Activated CD4-positive, alpha-beta memory T cell treated with anti-CD3 and anti-CD28 coated beads, Interleukin-2, amount 10 ng/mL, durations not matched to agents 7 days and 5 days (primary cell): ENCODE measurements around the gene SNRNP48. TPM values are rescaled to one million over a fixed set of nuclear protein-coding genes. Genes with fewer than 3 reads are reported as not detected.

Experiments
- CTCF ChIA-PET: fragments of 350-600 bp; sonication (Branson Sonifier 250); formaldehyde crosslinking; loops from one replicate; lab custom pipeline; 2021; ENCODE audit warnings: antibody characterized with exemption, inconsistent platforms; lab: Charles Lee
- POLR2A ChIA-PET: fragments of 350-600 bp; sonication (Branson Sonifier 250); formaldehyde crosslinking; loops from one replicate; lab custom pipeline; 2021; ENCODE audit warnings: antibody characterized with exemption; lab: Charles Lee
- DNase-seq: peaks from one replicate; pipeline ENCODE4 v3.0.0-alpha.2; 2020
- H3K27ac Mint-ChIP-seq: one replicate; pipeline ENCODE4 v1.8.0; 2021; ENCODE audit warnings: mild to moderate bottlenecking, mixed read lengths
- H3K27me3 Mint-ChIP-seq: one replicate; pipeline ENCODE4 v1.8.0; 2021; ENCODE audit warnings: mixed read lengths
- H3K36me3 Mint-ChIP-seq: one replicate; pipeline ENCODE4 v1.8.0; 2021; ENCODE audit warnings: low read depth, mixed read lengths
- H3K4me1 Mint-ChIP-seq: one replicate; pipeline ENCODE4 v1.8.0; 2021; ENCODE audit warnings: mixed read lengths
- H3K4me3 Mint-ChIP-seq: one replicate; pipeline ENCODE4 v1.8.0; 2021; ENCODE audit warnings: mild to moderate bottlenecking, mixed read lengths
- H3K9me3 Mint-ChIP-seq: one replicate; pipeline ENCODE4 v1.8.0; 2021; ENCODE audit warnings: mixed read lengths
- total RNA-seq, 2 experiments: library from RNA; stranded (reverse); gene quantifications; one replicate each; pipeline ENCODE4 v1.2.3, GENCODE V29; 2021

Gene SNRNP48
- total RNA-seq, 2 experiments from 2014 or later = 16.5 TPM

DNA sequence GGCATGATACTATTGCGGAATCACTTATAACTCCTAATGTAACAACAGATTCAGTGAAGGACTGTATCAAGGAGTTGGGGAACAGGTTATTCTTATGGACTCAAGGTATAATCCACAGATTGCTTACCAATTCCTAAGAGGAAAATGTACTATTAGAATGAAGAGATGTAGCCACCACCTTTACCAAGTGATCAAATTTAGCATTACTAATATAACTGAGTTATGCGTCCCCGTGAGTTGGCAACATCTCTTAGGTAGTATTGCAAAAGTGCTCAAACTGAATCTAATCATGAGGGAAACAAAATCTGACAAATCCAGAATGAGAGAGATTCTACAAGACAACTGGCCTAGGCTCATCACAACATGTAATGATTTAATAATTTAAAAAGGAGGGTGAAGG, 777 bp upstream of the SNRNP48 start:
- POLR2A ChIA-PET = interaction anchor here (0.7 to 1.1 kb wide), 3 partner anchors 11 to 200 kb away, joined by 3 to 6 read pairs (median 3); partner anchors contain the start of genes CAGE1 and RIOK1

GRCh38 chr6:7590918-7591302, 912 bp downstream of the SNRNP48 start:
- Mint-ChIP-seq H3K27ac (peak overlapping the region; percentile 47), H3K4me3 (peak overlapping the region; percentile 99), H3K4me1 (peaks cover 35% of the 10 kb centered on the region), H3K9me3 (no peaks in the 10 kb centered on the region), H3K27me3 (no peaks in the 10 kb centered on the region), H3K36me3 (peaks cover 30% of the 10 kb centered on the region)
- DNase-seq = no peak
- POLR2A ChIA-PET = interaction anchor here (1.7 kb wide), 1 partner anchor 277 kb away, joined by 3 read pairs; the partner anchor contains the start of gene SSR1
- CTCF ChIA-PET = interaction anchor here (2.9 kb wide), 1 partner anchor 316 kb away, joined by 12 read pairs; no protein-coding TSS in a partner anchor

More for the DNA sequence above, 777 bp upstream of the SNRNP48 start:
- Mint-ChIP-seq H3K27ac (no peak overlapping the region), H3K36me3 (peaks cover 22% of the 10 kb centered on the region), H3K4me1 (peaks cover 35% of the 10 kb centered on the region), H3K9me3 (no peaks in the 10 kb centered on the region), H3K4me3 (peak overlapping the region; percentile 99), H3K27me3 (no peaks in the 10 kb centered on the region)
- CTCF ChIA-PET = interaction anchor here (1.0 to 2.9 kb wide), 2 partner anchors 199 to 314 kb away, joined by 5 to 12 read pairs; partner anchors contain the start of genes CAGE1 and RIOK1
- no peak for DNase-seq

- Mint-ChIP-seq H3K9me3 (no peaks in the 10 kb centered on the region), H3K4me1 (peaks cover 35% of the 10 kb centered on the region), H3K27me3 (no peaks in the 10 kb centered on the region), H3K4me3 (peak overlapping the region; percentile 36), H3K27ac (no peak overlapping the region), H3K36me3 (peaks cover 37% of the 10 kb centered on the region)
- ChIA-PET POLR2A (interaction anchor here (0.6 kb wide), 1 partner anchor 23 kb away, joined by 3 read pairs; no protein-coding TSS in a partner anchor), CTCF (interaction anchor here (0.6 to 2.9 kb wide), 2 partner anchors 141 to 317 kb away, joined by 3 to 12 read pairs; no protein-coding TSS in a partner anchor)
- DNase-seq = no peak
Measured at GRCh38 chr6:7591770-7592169, 1.8 kb downstream of the SNRNP48 start.

DNA sequence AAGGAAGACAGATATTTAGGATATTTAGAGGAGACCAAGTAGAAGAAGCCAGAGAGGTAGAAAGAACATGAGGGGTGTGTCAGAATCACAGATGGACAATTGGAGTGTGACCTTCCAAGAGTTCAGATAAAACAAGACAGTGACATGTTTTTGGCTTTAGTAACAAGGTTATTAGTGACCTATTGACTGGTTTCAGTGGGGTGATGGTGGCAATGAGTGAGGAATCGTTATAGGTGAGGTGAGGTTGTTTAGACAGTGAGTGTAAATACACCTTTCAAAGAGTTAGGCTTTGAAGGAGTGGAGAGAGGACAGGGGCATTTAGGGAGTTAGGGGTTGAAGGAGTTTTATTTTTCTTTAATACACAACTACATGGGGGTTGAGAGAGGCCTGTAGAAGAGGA, 3.2 kb downstream of the SNRNP48 start:
- DNase-seq = no peak
- Mint-ChIP-seq H3K36me3 (peaks cover 45% of the 10 kb centered on the region), H3K4me1 (peaks cover 35% of the 10 kb centered on the region), H3K4me3 (no peak overlapping the region), H3K27me3 (no peaks in the 10 kb centered on the region), H3K27ac (no peak overlapping the region), H3K9me3 (no peaks in the 10 kb centered on the region)
- ChIA-PET CTCF (no interaction called here), POLR2A (no interaction called here)

GRCh38 chr6:7594579-7595125, 4.7 kb downstream of the SNRNP48 start:
- no peak for DNase-seq
- no peak overlapping the region for H3K27ac Mint-ChIP-seq
- no peak overlapping the region for H3K4me3 Mint-ChIP-seq
- no peaks in the 10 kb centered on the region for H3K27me3 Mint-ChIP-seq
- H3K9me3 Mint-ChIP-seq = no peaks in the 10 kb centered on the region
- peaks cover 29% of the 10 kb centered on the region for H3K4me1 Mint-ChIP-seq
- ChIA-PET CTCF (no interaction called here), POLR2A (no interaction called here)
- peaks cover 55% of the 10 kb centered on the region for H3K36me3 Mint-ChIP-seq

DNA sequence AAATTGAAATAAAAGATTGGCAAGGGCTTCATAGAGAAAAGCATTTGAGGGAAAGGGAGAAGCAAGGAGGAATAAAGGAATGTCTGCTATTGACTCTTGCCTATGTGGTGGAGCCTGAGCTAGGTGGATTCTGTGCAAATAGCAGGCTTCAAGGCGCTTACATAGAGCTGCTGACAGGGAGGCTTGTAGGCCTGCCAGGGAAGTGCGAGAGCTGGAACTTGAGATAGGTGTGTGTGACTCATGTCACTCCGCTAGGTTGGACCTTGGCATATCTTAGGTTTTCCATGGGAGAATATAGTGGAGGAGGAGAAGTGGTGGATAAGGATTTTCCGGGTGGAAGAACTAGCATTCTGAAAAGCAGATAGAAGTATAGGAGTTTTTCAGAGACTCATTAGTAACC, 14.0 kb downstream of the SNRNP48 start:
- Mint-ChIP-seq H3K27ac (no peak overlapping the region), H3K9me3 (no peaks in the 10 kb centered on the region), H3K4me1 (peaks cover 17% of the 10 kb centered on the region), H3K27me3 (no peaks in the 10 kb centered on the region), H3K36me3 (peaks cover 73% of the 10 kb centered on the region), H3K4me3 (no peak overlapping the region)
- ChIA-PET CTCF (interaction anchor here (0.8 kb wide), 1 partner anchor 12 kb away, joined by 3 read pairs; no protein-coding TSS in a partner anchor), POLR2A (interaction anchor here (1.1 kb wide), 1 partner anchor 14 kb away, joined by 3 read pairs; the partner anchor contains the start of gene SNRNP48)
- no peak for DNase-seq

- Mint-ChIP-seq H3K36me3 (peaks cover 71% of the 10 kb centered on the region), H3K4me1 (peaks cover 17% of the 10 kb centered on the region), H3K4me3 (no peak overlapping the region), H3K27ac (no peak overlapping the region), H3K9me3 (no peaks in the 10 kb centered on the region), H3K27me3 (no peaks in the 10 kb centered on the region)
- POLR2A ChIA-PET = interaction anchor here (1.1 kb wide), 1 partner anchor 15 kb away, joined by 3 read pairs; the partner anchor contains the start of gene SNRNP48
- no peak for DNase-seq
- CTCF ChIA-PET = interaction anchor here (0.8 kb wide), 1 partner anchor 11 kb away, joined by 3 read pairs; no protein-coding TSS in a partner anchor
Measured at GRCh38 chr6:7604506-7604905, 14.5 kb downstream of the SNRNP48 start.

DNA sequence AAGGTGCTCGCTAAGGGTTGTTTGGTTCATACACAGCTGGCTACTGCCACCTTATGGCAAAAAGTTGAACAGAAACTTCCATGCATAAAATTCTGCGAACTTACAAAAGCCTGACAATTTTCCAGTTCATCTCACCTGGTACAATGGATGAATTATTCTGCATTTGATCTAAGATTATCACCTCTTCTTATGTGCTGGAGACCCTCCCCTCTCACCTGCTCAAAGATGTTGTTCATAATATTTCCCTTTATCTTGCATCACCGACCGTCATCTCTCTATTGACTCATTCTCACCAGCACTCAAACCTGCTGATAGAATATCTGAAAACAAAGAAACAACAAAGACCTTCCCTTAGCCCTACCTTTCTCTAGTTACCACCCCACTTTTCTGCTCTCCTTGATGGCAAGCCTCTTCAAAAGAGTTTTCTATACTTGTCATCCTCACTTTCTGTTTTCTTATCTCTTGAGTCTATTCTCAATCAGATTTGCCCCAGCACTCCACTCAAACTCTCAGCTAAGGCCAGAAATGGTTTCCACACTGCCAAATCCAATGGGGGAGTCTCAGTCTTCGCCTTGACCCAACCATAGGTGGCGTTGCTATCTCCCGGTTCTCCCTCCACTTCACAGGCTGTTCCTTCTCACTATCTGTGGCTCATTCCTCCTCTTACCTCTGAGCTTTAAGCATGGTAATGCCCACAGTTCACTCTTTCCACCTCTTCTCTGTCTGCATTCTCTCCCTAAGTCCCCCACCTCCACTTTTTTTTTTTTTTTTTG, 25.8 kb downstream of the SNRNP48 start:
- peaks cover 16% of the 10 kb centered on the region for H3K4me1 Mint-ChIP-seq
- no peak overlapping the region for H3K4me3 Mint-ChIP-seq
- DNase-seq = peak; percentile 37
- CTCF ChIA-PET = interaction anchor here (0.7 to 7.3 kb wide), 7 partner anchors 10 to 340 kb away, joined by 3 to 59 read pairs (median 3); no protein-coding TSS in a partner anchor
- H3K9me3 Mint-ChIP-seq = no peaks in the 10 kb centered on the region
- peaks cover 11% of the 10 kb centered on the region for H3K36me3 Mint-ChIP-seq
- H3K27ac Mint-ChIP-seq = no peak overlapping the region
- POLR2A ChIA-PET = interaction anchor here (0.7 to 1.0 kb wide), 2 partner anchors 340 to 857 kb away, joined by 3 to 4 read pairs; no protein-coding TSS in a partner anchor
- peaks cover 5% of the 10 kb centered on the region for H3K27me3 Mint-ChIP-seq

GRCh38 chr6:7617801-7618764, 28.1 kb downstream of the SNRNP48 start:
- H3K4me3 Mint-ChIP-seq = no peak overlapping the region
- H3K36me3 Mint-ChIP-seq = peaks cover 3% of the 10 kb centered on the region
- no peak overlapping the region for H3K27ac Mint-ChIP-seq
- peaks cover 5% of the 10 kb centered on the region for H3K27me3 Mint-ChIP-seq
- H3K9me3 Mint-ChIP-seq = no peaks in the 10 kb centered on the region
- ChIA-PET CTCF (interaction anchor here (0.7 to 7.3 kb wide), 2 partner anchors 342 to 343 kb away, joined by 3 to 59 read pairs; no protein-coding TSS in a partner anchor), POLR2A (no interaction called here)
- no peak for DNase-seq
- H3K4me1 Mint-ChIP-seq = peaks cover 16% of the 10 kb centered on the region

DNA sequence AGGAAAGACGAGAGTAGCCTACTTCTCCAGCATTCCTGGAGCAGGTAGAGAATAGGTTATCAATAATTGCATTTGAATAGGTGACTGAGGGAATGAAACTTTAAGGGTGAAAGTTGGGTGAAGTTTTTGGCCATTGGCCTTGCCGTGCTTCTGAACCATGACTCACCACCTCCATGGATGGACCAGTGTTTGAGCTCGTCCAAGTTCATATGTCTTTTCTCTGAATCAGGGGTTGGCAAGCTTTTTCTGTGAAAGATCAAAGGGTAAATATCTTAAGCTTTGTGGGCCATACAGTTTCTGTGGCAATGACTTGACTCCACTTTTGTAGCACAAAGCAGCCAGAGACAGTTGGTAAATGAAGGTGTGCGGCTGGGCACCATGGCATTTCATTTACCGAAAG, 31.8 kb downstream of the SNRNP48 start:
- Mint-ChIP-seq H3K27ac (no peak overlapping the region), H3K9me3 (no peaks in the 10 kb centered on the region), H3K36me3 (no peaks in the 10 kb centered on the region), H3K4me3 (no peak overlapping the region), H3K27me3 (peaks cover 11% of the 10 kb centered on the region), H3K4me1 (peaks cover 11% of the 10 kb centered on the region)
- no peak for DNase-seq
- ChIA-PET CTCF (interaction anchor here (0.7 to 1.1 kb wide), 2 partner anchors 345 to 346 kb away, joined by 3 read pairs; no protein-coding TSS in a partner anchor), POLR2A (interaction anchor here (1.0 kb wide), 1 partner anchor 9 kb away, joined by 3 read pairs; no protein-coding TSS in a partner anchor)

GRCh38 chr6:7624796-7625710, 35.1 kb downstream of the SNRNP48 start:
- Mint-ChIP-seq H3K4me1 (no peaks in the 10 kb centered on the region), H3K36me3 (no peaks in the 10 kb centered on the region), H3K27me3 (peaks cover 11% of the 10 kb centered on the region), H3K9me3 (no peaks in the 10 kb centered on the region), H3K27ac (no peak overlapping the region), H3K4me3 (no peak overlapping the region)
- CTCF ChIA-PET = no interaction called here
- POLR2A ChIA-PET = no interaction called here
- DNase-seq = no peak
